ENCODE data around the gene ZNF75A.

DNA sequence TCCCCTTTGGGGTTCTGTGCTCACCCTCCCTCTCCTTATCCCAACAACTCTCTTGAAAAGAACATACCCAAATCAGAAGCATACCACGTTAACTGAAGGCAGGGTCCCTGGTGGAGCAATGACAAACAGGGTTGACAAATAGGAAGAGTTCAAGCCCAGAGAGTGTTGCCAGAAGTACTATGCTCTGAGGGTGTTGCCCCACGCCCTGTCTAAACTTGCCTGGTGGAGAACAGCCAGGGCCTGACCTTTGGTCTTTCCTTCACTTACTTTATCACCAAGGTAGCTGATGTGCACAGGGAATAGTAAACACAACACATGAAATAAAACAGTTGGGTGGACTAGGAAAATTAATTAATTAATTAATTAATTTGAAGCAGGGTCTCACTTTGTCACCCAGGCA is 23.3 kb downstream of the ZNF75A start:
- TF ChIP-seq, protein P1, sequence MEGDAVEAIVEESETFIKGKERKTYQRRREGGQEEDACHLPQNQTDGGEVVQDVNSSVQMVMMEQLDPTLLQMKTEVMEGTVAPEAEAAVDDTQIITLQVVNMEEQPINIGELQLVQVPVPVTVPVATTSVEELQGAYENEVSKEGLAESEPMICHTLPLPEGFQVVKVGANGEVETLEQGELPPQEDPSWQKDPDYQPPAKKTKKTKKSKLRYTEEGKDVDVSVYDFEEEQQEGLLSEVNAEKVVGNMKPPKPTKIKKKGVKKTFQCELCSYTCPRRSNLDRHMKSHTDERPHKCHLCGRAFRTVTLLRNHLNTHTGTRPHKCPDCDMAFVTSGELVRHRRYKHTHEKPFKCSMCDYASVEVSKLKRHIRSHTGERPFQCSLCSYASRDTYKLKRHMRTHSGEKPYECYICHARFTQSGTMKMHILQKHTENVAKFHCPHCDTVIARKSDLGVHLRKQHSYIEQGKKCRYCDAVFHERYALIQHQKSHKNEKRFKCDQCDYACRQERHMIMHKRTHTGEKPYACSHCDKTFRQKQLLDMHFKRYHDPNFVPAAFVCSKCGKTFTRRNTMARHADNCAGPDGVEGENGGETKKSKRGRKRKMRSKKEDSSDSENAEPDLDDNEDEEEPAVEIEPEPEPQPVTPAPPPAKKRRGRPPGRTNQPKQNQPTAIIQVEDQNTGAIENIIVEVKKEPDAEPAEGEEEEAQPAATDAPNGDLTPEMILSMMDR (IDR thresholded peaks at IDR 0.05; ENCODE audit: low read length) = no peak
- TF ChIP-seq EZH2 (optimal IDR thresholded peaks at IDR 0.05; ENCODE audit: low read depth, low read length) = no peak
